GM15510 (cell line): ENCODE data around the gene RXRA.

Source experiments
- POLR2A ChIP-seq: IDR thresholded peaks from 3 replicates; pipeline ENCODE4 v1.6.1; 2011; ENCODE audit warnings: borderline replicate concordance; ENCODE audit not compliant: insufficient read length; ENCODE audit errors: extremely low read depth

RXRA gene

GRCh38 chr9:134345737-134346136 is 19.5 kb downstream of the RXRA start:
- no peak for TF ChIP-seq POLR2A

GRCh38 chr9:134346151-134346550 is 19.9 kb downstream of the RXRA start:
- TF ChIP-seq POLR2A = no peak

- TF ChIP-seq POLR2A = no peak
Measured at GRCh38 chr9:134346840-134347583, 20.8 kb downstream of the RXRA start.

GRCh38 chr9:134347996-134348395 is 21.7 kb downstream of the RXRA start:
- no peak for TF ChIP-seq POLR2A

GRCh38 chr9:134348404-134349155 is 22.3 kb downstream of the RXRA start:
- no peak for TF ChIP-seq POLR2A

GRCh38 chr9:134349936-134350335 is 23.7 kb downstream of the RXRA start:
- no peak for TF ChIP-seq POLR2A

- no peak for TF ChIP-seq POLR2A
Measured at GRCh38 chr9:134350416-134350994, 24.2 kb downstream of the RXRA start.

- no peak for TF ChIP-seq POLR2A
Measured at GRCh38 chr9:134351606-134352176, 25.4 kb downstream of the RXRA start.

- no peak for TF ChIP-seq POLR2A
Measured at GRCh38 chr9:134352247-134352933, 26.1 kb downstream of the RXRA start.

GRCh38 chr9:134353539-134353938 is 27.3 kb downstream of the RXRA start:
- no peak for TF ChIP-seq POLR2A

GRCh38 chr9:134355158-134355557 is 28.9 kb downstream of the RXRA start:
- no peak for TF ChIP-seq POLR2A

GRCh38 chr9:134355561-134356279 is 29.5 kb downstream of the RXRA start:
- no peak for TF ChIP-seq POLR2A

- no peak for TF ChIP-seq POLR2A
Measured at GRCh38 chr9:134356496-134357470, 30.5 kb downstream of the RXRA start.
